H9 (cell line): ENCODE measurements around the gene CHCT1. TPM values are rescaled to one million over a fixed set of nuclear protein-coding genes. Genes with fewer than 3 reads are reported as not detected.

Experiments
- DNase-seq: peaks from one replicate; pipeline ENCODE4 v3.0.0-alpha.2; 2017
- H2AFZ ChIP-seq: one replicate; pipeline ENCODE4 v1.6.1; 2013; ENCODE audit warnings: mild to moderate bottlenecking, low read length, control low read depth, moderate library complexity
- H2AK5ac ChIP-seq: 2 replicates; pipeline ENCODE4 v1.6.1; 2013; ENCODE audit warnings: low read length, control low read depth, mixed read lengths; ENCODE audit not compliant: insufficient read length
- H2BK120ac ChIP-seq: one replicate; pipeline ENCODE4 v1.6.1; 2013; ENCODE audit warnings: low read depth, mild to moderate bottlenecking, low read length, control low read depth, inconsistent platforms; ENCODE audit not compliant: poor library complexity, severe bottlenecking
- H2BK12ac ChIP-seq: 2 replicates; pipeline ENCODE4 v1.6.1; 2013; ENCODE audit warnings: low read length, control low read depth, mixed read lengths, low read depth; ENCODE audit not compliant: insufficient read length
- H2BK15ac ChIP-seq: 2 replicates; pipeline ENCODE4 v1.6.1; 2013; ENCODE audit warnings: low read depth, low read length, control low read depth
- H2BK20ac ChIP-seq: one replicate; pipeline ENCODE4 v1.6.1; 2013; ENCODE audit warnings: low read depth, mild to moderate bottlenecking, low read length, control low read depth, inconsistent platforms; ENCODE audit not compliant: poor library complexity, severe bottlenecking
- H2BK5ac ChIP-seq: 2 replicates; pipeline ENCODE4 v1.6.1; 2013; ENCODE audit warnings: low read length, control low read depth, mixed read lengths; ENCODE audit not compliant: insufficient read length
- H3K14ac ChIP-seq: 2 replicates; pipeline ENCODE4 v1.6.1; 2013; ENCODE audit warnings: low read length, control low read depth; ENCODE audit not compliant: insufficient read depth
- H3K18ac ChIP-seq: 2 replicates; pipeline ENCODE4 v1.6.1; 2013; ENCODE audit warnings: low read depth, mild to moderate bottlenecking, mixed read lengths, low read length, control low read depth; ENCODE audit not compliant: insufficient read length
- H3K23ac ChIP-seq: 2 replicates; pipeline ENCODE4 v1.6.1; 2013; ENCODE audit warnings: low read length, control low read depth, mixed read lengths, low read depth; ENCODE audit not compliant: insufficient read length
- H3K23me2 ChIP-seq: 2 replicates; pipeline ENCODE4 v1.6.1; 2013; ENCODE audit warnings: low read depth, mild to moderate bottlenecking, mixed read lengths, low read length, control low read depth; ENCODE audit not compliant: insufficient read length, poor library complexity, severe bottlenecking
- H3K27ac ChIP-seq: 2 replicates; pipeline ENCODE4 v1.5.1; 2013; ENCODE audit warnings: low read length, control low read depth, mixed read lengths, low read depth; ENCODE audit not compliant: insufficient read length
- H3K27me3 ChIP-seq: 2 replicates; pipeline ENCODE4 v1.6.1; 2013; ENCODE audit warnings: low read length, control low read depth, inconsistent platforms; ENCODE audit not compliant: insufficient read depth
- H3K4ac ChIP-seq: 2 replicates; pipeline ENCODE4 v1.6.1; 2013; ENCODE audit warnings: low read depth, mild to moderate bottlenecking, control low read depth, inconsistent platforms, low read length, moderate library complexity
- H3K4me1 ChIP-seq: 2 replicates; pipeline ENCODE4 v1.6.1; 2013; ENCODE audit warnings: low read length, control low read depth, inconsistent platforms; ENCODE audit not compliant: insufficient read depth
- H3K4me2 ChIP-seq: 2 replicates; pipeline ENCODE4 v1.6.1; 2013; ENCODE audit warnings: low read length, control low read depth, mixed read lengths; ENCODE audit not compliant: insufficient read length, insufficient read depth
- H3K56ac ChIP-seq: 2 replicates; pipeline ENCODE4 v1.6.1; 2013; ENCODE audit warnings: low read depth, mild to moderate bottlenecking, mixed read lengths, low read length, control low read depth; ENCODE audit not compliant: insufficient read length
- H3K79me1 ChIP-seq: 2 replicates; pipeline ENCODE4 v1.6.1; 2013; ENCODE audit warnings: low read depth, mild to moderate bottlenecking, moderate library complexity, low read length, control low read depth, inconsistent platforms; ENCODE audit not compliant: insufficient read depth, poor library complexity, severe bottlenecking
- H3K79me2 ChIP-seq: 2 replicates; pipeline ENCODE4 v1.6.1; 2013; ENCODE audit warnings: low read length, control low read depth, inconsistent platforms; ENCODE audit not compliant: insufficient read depth
- H3K9ac ChIP-seq: 2 replicates; pipeline ENCODE4 v1.6.1; 2013; ENCODE audit warnings: low read length, control low read depth, mixed read lengths; ENCODE audit not compliant: insufficient read length; ENCODE audit errors: extremely low read depth
- H3K9me3 ChIP-seq: one replicate; pipeline ENCODE4 v1.6.1; 2013; ENCODE audit warnings: low read depth, low read length, inconsistent platforms; ENCODE audit not compliant: control insufficient read depth
- H3T11ph ChIP-seq: one replicate; pipeline ENCODE4 v1.6.1; 2013; ENCODE audit warnings: mild to moderate bottlenecking, low read length, control low read depth, inconsistent platforms
- H4K20me1 ChIP-seq: one replicate; pipeline ENCODE4 v1.6.1; 2013; ENCODE audit not compliant: control insufficient read depth, insufficient read length, insufficient read depth
- H4K5ac ChIP-seq: 2 replicates; pipeline ENCODE4 v1.6.1; 2013; ENCODE audit warnings: low read depth, mild to moderate bottlenecking, mixed read lengths, low read length, control low read depth; ENCODE audit not compliant: insufficient read length
- H4K8ac ChIP-seq: replicated peaks from 2 replicates; pipeline ENCODE4 v1.6.1; 2013; ENCODE audit warnings: low read length, control low read depth, mixed read lengths, low read depth; ENCODE audit not compliant: insufficient read length
- H4K91ac ChIP-seq: 2 replicates; pipeline ENCODE4 v1.6.1; 2013; ENCODE audit warnings: low read depth, mild to moderate bottlenecking, moderate library complexity, mixed read lengths, low read length, control low read depth; ENCODE audit not compliant: insufficient read length
- H3K27ac Mint-ChIP-seq, 3 experiments: 2 replicates in 2 of 3; 3 replicates in 1 of 3; pipeline ENCODE4 v1.8.0; 2020 to 2021; ENCODE audit warnings: mixed read lengths in 3 of 3, mild to moderate bottlenecking in 1 of 3, moderate library complexity in 1 of 3
- H3K27me3 Mint-ChIP-seq: 2 replicates; pipeline ENCODE4 v1.8.0; 2021; ENCODE audit warnings: low read depth, mild to moderate bottlenecking, moderate library complexity, mixed read lengths
- H3K36me3 Mint-ChIP-seq, 3 experiments: 2 replicates in 2 of 3; 3 replicates in 1 of 3; pipeline ENCODE4 v1.8.0; 2020 to 2021; ENCODE audit warnings: low read depth in 3 of 3, mixed read lengths in 3 of 3; ENCODE audit not compliant: insufficient read depth in 1 of 3
- H3K4me1 Mint-ChIP-seq, 2 experiments: 2 replicates each; pipeline ENCODE4 v1.8.0; 2020; ENCODE audit warnings: mixed read lengths in 2 of 2
- H3K4me3 Mint-ChIP-seq, 2 experiments: 2 replicates in 1 of 2; 3 replicates in 1 of 2; pipeline ENCODE4 v1.8.0; 2020 to 2021; ENCODE audit warnings: mild to moderate bottlenecking in 2 of 2, mixed read lengths in 2 of 2, moderate library complexity in 1 of 2
- H3K9me3 Mint-ChIP-seq, 2 experiments: 2 replicates in 1 of 2; 3 replicates in 1 of 2; pipeline ENCODE4 v1.8.0; 2020; ENCODE audit warnings: mild to moderate bottlenecking in 2 of 2, mixed read lengths in 2 of 2, moderate library complexity in 1 of 2
- CTCF ChIP-seq: fragments of 200-600 bp; sonication (generic); conservative IDR thresholded peaks from 3 replicates; pipeline ENCODE4 v1.8.0; 2021; ENCODE audit warnings: antibody characterized with exemption, mild to moderate bottlenecking
- WGBS: extraction: QIAGEN DNeasy Blood & Tissue Kit; methylation state at CpG from one replicate; pipeline ENCODE4 v1.1.7; 2013; ENCODE audit warnings: missing lambda C conversion rate, low lambda C conversion rate, mixed read lengths; ENCODE audit not compliant: insufficient read length; ENCODE audit errors: extremely low coverage; 5-methylcytosine and 5-hydroxymethylcytosine counted together
- total RNA-seq: library from RNA; stranded (reverse); gene quantifications from 2 replicates; pipeline ENCODE4 v1.2.1, GENCODE V29; 2021

CHCT1 gene
- total RNA-seq, 1 experiment from 2014 or later: not detected

- H2BK120ac ChIP-seq: no peak overlapping the region
- H2BK15ac ChIP-seq: no peak overlapping the region
- H2AFZ ChIP-seq: peak overlapping the region; percentile 76
- H3K4ac ChIP-seq: no peak overlapping the region
- no peaks in the 10 kb centered on the region for H3K9me3 ChIP-seq
- WGBS: no CpG with 5 or more reads among the region's 28 CpGs
- no peak overlapping the region for H3K9ac ChIP-seq
- H2BK5ac ChIP-seq: no peak overlapping the region
- H3K79me1 ChIP-seq: no peaks in the 10 kb centered on the region
- no peaks in the 10 kb centered on the region for H3K79me2 ChIP-seq
- H4K5ac ChIP-seq: no peak overlapping the region
- peak; percentile 94 for TF ChIP-seq CTCF
- no peak overlapping the region for H3T11ph ChIP-seq
- H3K18ac ChIP-seq: peak overlapping the region; percentile 50
- H3K4me3 Mint-ChIP-seq: no peak overlapping the region; a peak in 2 of 5 replicates
- H3K56ac ChIP-seq: no peak overlapping the region
- H3K9me3 Mint-ChIP-seq: peaks cover 21 to 29% of the 10 kb centered on the region in 2 experiments
- no peak overlapping the region for H3K4me2 ChIP-seq
- no peak overlapping the region for H3K27ac ChIP-seq
- H3K14ac ChIP-seq: no peak overlapping the region
- H2BK20ac ChIP-seq: no peak overlapping the region
- H2BK12ac ChIP-seq: peak overlapping the region; percentile 28
- no peak overlapping the region for H4K8ac ChIP-seq
- no peaks in the 10 kb centered on the region for H4K20me1 ChIP-seq
- H3K23me2 ChIP-seq: no peaks in the 10 kb centered on the region
- H3K27ac Mint-ChIP-seq: no peak overlapping the region
- no peak overlapping the region for H2AK5ac ChIP-seq
- no peak overlapping the region for H4K91ac ChIP-seq
- H3K27me3 ChIP-seq: no peaks in the 10 kb centered on the region
- no peak overlapping the region for H3K23ac ChIP-seq
- H3K27me3 Mint-ChIP-seq: no peaks in the 10 kb centered on the region; the same call in none of the 2 replicates
- H3K4me1 Mint-ChIP-seq: peaks cover 5 to 6% of the 10 kb centered on the region in 2 experiments; a peak in 3 of 4 replicates
- peak; percentile 78 for DNase-seq
- H3K36me3 Mint-ChIP-seq: peaks cover 8 to 22% (median 9%) of the 10 kb centered on the region in 3 experiments; a peak in 6 of 7 replicates
- H3K4me1 ChIP-seq: no peaks in the 10 kb centered on the region; the same call in 1 of the 2 replicates
Measured at GRCh38 chr17:60435244-60436167, 13.2 kb downstream of the CHCT1 start.
